ENCODE measurements around the gene PLEKHA8.

DNA sequence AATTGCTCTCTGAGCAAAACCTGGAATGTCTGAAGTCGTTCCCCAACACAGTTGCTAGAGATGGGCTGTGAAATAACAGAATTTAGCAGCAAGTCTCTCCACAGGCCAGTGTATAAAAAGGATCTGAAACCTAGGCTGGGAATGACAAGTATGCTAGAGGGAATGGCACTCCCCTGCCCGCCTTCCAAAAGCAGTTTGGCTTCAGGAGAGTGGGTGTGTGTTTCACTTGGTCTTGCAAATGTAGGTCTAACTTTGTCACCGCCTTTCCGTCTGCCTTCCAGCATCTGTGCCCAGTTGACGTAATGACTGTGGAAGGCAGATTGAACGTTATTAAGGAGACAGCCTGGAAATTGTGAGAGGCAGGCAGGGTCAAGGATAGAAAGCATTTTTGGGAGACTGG is 88.6 kb downstream of the PLEKHA8 start:
- TF ChIP-seq ZNF274 (IDR thresholded peaks at IDR 0.05; ENCODE audit: low read depth, low read length) (0 out of 2 replicates have a peak, but pooled peaks have one; percentile 17), YY1 (IDR thresholded peaks at IDR 0.05; ENCODE audit: insufficient read depth, insufficient read length) (no peak)

Data from NT2/D1 (cell line).